ENCODE results near the gene OR5M3. TPM values are rescaled to one million over a fixed set of nuclear protein-coding genes. Genes with fewer than 3 reads are reported as not detected.

OR5M3 gene
- not detected for total RNA-seq

DNA sequence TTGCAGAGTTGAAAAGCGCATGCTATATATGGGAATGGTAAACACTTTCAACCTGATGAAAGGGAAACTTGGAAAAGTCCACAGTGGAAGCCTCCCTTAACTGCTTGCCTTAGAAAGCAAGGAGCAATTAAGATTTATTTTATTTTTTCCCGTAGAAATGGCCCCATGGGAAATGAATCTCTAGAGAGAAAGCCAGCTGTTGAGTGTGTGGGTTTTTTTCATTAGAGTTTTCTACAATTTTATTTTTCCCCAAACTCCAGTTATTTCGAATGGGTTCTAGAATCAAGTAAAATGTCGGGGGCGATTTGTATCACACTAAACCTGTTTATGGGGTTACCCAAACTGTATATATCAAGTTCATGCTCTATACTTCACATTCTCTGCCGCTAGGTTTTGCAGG is at the start of gene OR5M3:
OR5M3 (minus strand) TSS at position 101 of the 400 bp plus-strand sequence. CDS start 2,855 bp downstream, outside the sequence.

GRCh38 chr11:56491270-56491669 is 18.1 kb upstream of the OR5M3 start, which contains the start of gene OR5M8:
OR5M8 (minus strand) TSS chr11:56491370; CDS start chr11:56491370, 0 bp downstream.

Other genes starting within 250 kb of the OR5M3 start
- gene OR5T2, start 239.1 kb downstream of the OR5M3 start, total RNA-seq, result not detected
- gene OR5T3, start 221.1 kb downstream of the OR5M3 start, total RNA-seq, result not detected
- gene OR5T1, start 199.2 kb downstream of the OR5M3 start, total RNA-seq, result not detected
- not detected for gene OR8H1, start 181.1 kb downstream of the OR5M3 start, total RNA-seq
- gene OR8K3, start 158.2 kb downstream of the OR5M3 start, total RNA-seq, result under 1 TPM in 1 of 2 donors, not detected in 1; 0.33 TPM
- not detected for gene OR8K1, start 127.3 kb downstream of the OR5M3 start, total RNA-seq
- not detected for gene OR8J1, start 119.1 kb downstream of the OR5M3 start, total RNA-seq
- not detected for gene OR8U1, start 97.7 kb downstream of the OR5M3 start, total RNA-seq
- gene OR5AL1, start 60.7 kb downstream of the OR5M3 start, total RNA-seq, result not detected
- not detected for gene OR5M8, start 18.0 kb upstream of the OR5M3 start, total RNA-seq
- not detected for gene OR5M11, start 69.9 kb upstream of the OR5M3 start, total RNA-seq
- gene OR5M10, start 104.4 kb upstream of the OR5M3 start, total RNA-seq, result not detected
- gene OR5M1, start 141.5 kb upstream of the OR5M3 start, total RNA-seq, result not detected
- gene OR5AP2, start 169.1 kb upstream of the OR5M3 start, total RNA-seq, result not detected
- not detected for gene OR5AR1, start 190.3 kb upstream of the OR5M3 start, total RNA-seq
- gene OR9G1, start 225.7 kb upstream of the OR5M3 start, total RNA-seq, result under 1 TPM in 1 of 2 donors, not detected in 1; under 0.01 TPM

Measured in melanocyte of skin (primary cell).